Measurements from ENCODE around the gene DDX6.
"Not testable (repeated sequence)": the region's sequence is repeated elsewhere in the genome, so short reads cannot be mapped to it uniquely, and the experiment has no call there.

Gene DDX6

GRCh38 chr11:118744046-118744445 lies 46.9 kb downstream of the DDX6 start:
- DNase-seq (ENCODE audit: low read depth in 2 of 3, low spot score in 2 of 3) = no peak

GRCh38 chr11:118742304-118742703 lies 48.7 kb downstream of the DDX6 start:
- no peak for DNase-seq (ENCODE audit: low read depth in 2 of 3, low spot score in 2 of 3)

GRCh38 chr11:118740892-118741291 lies 50.1 kb downstream of the DDX6 start:
- DNase-seq (ENCODE audit: low read depth in 2 of 3, low spot score in 2 of 3) = no peak

- no peak for DNase-seq (ENCODE audit: low read depth in 2 of 3, low spot score in 2 of 3)
These were observed 55.8 kb downstream of the DDX6 start for GRCh38 chr11:118735203-118735602.

GRCh38 chr11:118734031-118734430 lies 56.9 kb downstream of the DDX6 start:
- no peak for DNase-seq (ENCODE audit: low read depth in 2 of 3, low spot score in 2 of 3)

GRCh38 chr11:118729753-118730152 lies 61.2 kb downstream of the DDX6 start:
- not testable (repeated sequence) for DNase-seq (ENCODE audit: low read depth in 2 of 3, low spot score in 2 of 3)

- not testable (repeated sequence) for DNase-seq (ENCODE audit: low read depth in 2 of 3, low spot score in 2 of 3)
These were observed 62.9 kb downstream of the DDX6 start for GRCh38 chr11:118728112-118728511.

GRCh38 chr11:118727721-118728066 lies 63.3 kb downstream of the DDX6 start:
- DNase-seq (ENCODE audit: low read depth in 2 of 3, low spot score in 2 of 3) = not testable (repeated sequence)

- DNase-seq (ENCODE audit: low read depth in 2 of 3, low spot score in 2 of 3) = not testable (repeated sequence)
These were observed 63.8 kb downstream of the DDX6 start for GRCh38 chr11:118727001-118727720.

- DNase-seq (ENCODE audit: low read depth in 2 of 3, low spot score in 2 of 3) = not testable (repeated sequence)
These were observed 69.4 kb downstream of the DDX6 start for GRCh38 chr11:118721478-118722015.

GRCh38 chr11:118720740-118721139 lies 70.2 kb downstream of the DDX6 start:
- not testable (repeated sequence) for DNase-seq (ENCODE audit: low read depth in 2 of 3, low spot score in 2 of 3)

GRCh38 chr11:118720078-118720477 lies 70.9 kb downstream of the DDX6 start:
- not testable (repeated sequence) for DNase-seq (ENCODE audit: low read depth in 2 of 3, low spot score in 2 of 3)

- DNase-seq (ENCODE audit: low read depth in 2 of 3, low spot score in 2 of 3) = not testable (repeated sequence)
These were observed 72.4 kb downstream of the DDX6 start for GRCh38 chr11:118718562-118718961.

GRCh38 chr11:118717733-118718132 lies 73.2 kb downstream of the DDX6 start:
- not testable (repeated sequence) for DNase-seq (ENCODE audit: low read depth in 2 of 3, low spot score in 2 of 3)

- DNase-seq (ENCODE audit: low read depth in 2 of 3, low spot score in 2 of 3) = not testable (repeated sequence)
These were observed 73.7 kb downstream of the DDX6 start for GRCh38 chr11:118717221-118717620.

GRCh38 chr11:118715837-118716260 lies 75.1 kb downstream of the DDX6 start:
- no peak for DNase-seq (ENCODE audit: low read depth in 2 of 3, low spot score in 2 of 3)

- DNase-seq (ENCODE audit: low read depth in 2 of 3, low spot score in 2 of 3) = no peak
These were observed 75.6 kb downstream of the DDX6 start for GRCh38 chr11:118715245-118715831.

- no peak for DNase-seq (ENCODE audit: low read depth in 2 of 3, low spot score in 2 of 3)
These were observed 76.1 kb downstream of the DDX6 start for GRCh38 chr11:118714816-118715215.

GRCh38 chr11:118714416-118714815 lies 76.5 kb downstream of the DDX6 start:
- not testable (repeated sequence) for DNase-seq (ENCODE audit: low read depth in 2 of 3, low spot score in 2 of 3)

- no peak for DNase-seq (ENCODE audit: low read depth in 2 of 3, low spot score in 2 of 3)
These were observed 82.7 kb downstream of the DDX6 start for GRCh38 chr11:118708296-118708695.

- DNase-seq (ENCODE audit: low read depth in 2 of 3, low spot score in 2 of 3) = no peak
These were observed 84.5 kb downstream of the DDX6 start for GRCh38 chr11:118706546-118706825.

GRCh38 chr11:118705791-118706545 lies 85.0 kb downstream of the DDX6 start:
- DNase-seq (ENCODE audit: low read depth in 2 of 3, low spot score in 2 of 3) = no peak
